HepG2 (cell line): ENCODE measurements around the gene MSMP. TPM values are rescaled to one million over a fixed set of nuclear protein-coding genes. Genes with fewer than 3 reads are reported as not detected.

Experiments used
- ATAC-seq: fragments of 200-7000 bp; cut with Tn5 transposase; 3 replicates; pipeline ENCODE4 v1.9.1; 2020; ENCODE audit warnings: mild to moderate bottlenecking, moderate library complexity
- BruUV-seq: library from RNA; stranded (reverse); fragments of 400-500 nt; replicated peaks from 2 replicates; lab custom pipeline; 2021; lab: Mats Ljungman, UMichigan
- CTCF ChIA-PET: fragments of 300-600 bp; formaldehyde crosslinking; extraction: SDS; loops from one replicate; lab custom pipeline; 2021; ENCODE audit warnings: low total read pairs, inconsistent platforms, low intra/inter-chr PET ratio; lab: Yijun Ruan, JAX
- POLR2A ChIA-PET: fragments of 350-600 bp; sonication (Branson Sonifier 250); formaldehyde crosslinking; loops from one replicate; lab custom pipeline; 2020; ENCODE audit warnings: antibody characterized with exemption, inconsistent platforms; lab: Yijun Ruan, JAX
- DNase-seq: peaks from one replicate; pipeline ENCODE4 v3.0.0-alpha.2; 2015; ENCODE audit warnings: low spot score
- FAIRE-seq: peaks from 3 replicates; lab custom pipeline; 2011; peaks lifted over from hg19 to GRCh38; lab: Jason Lieb, UNC
- H2AFZ ChIP-seq: one replicate; pipeline ENCODE4 v1.6.1; 2011; ENCODE audit warnings: low read length, inconsistent platforms
- H3K27ac ChIP-seq: fragments of 300-600 bp; 3 replicates; pipeline ENCODE4 v1.8.0; 2011; ENCODE audit warnings: mixed run types, mild to moderate bottlenecking, mixed read lengths, low read length, inconsistent platforms; ENCODE audit not compliant: insufficient read depth; ENCODE audit errors: extremely low read length
- H3K27me3 ChIP-seq, 2 experiments: fragments of 200-600 bp in 1 of 2; 2 replicates in 1 of 2; 3 replicates in 1 of 2; pipeline versions ENCODE4 v1.6.0 to v1.8.0; 2011; ENCODE audit warnings: low read length in 2 of 2, mild to moderate bottlenecking in 2 of 2, moderate library complexity in 2 of 2, inconsistent platforms in 1 of 2; ENCODE audit not compliant: insufficient read depth in 2 of 2, control insufficient read depth in 1 of 2
- H3K36me3 ChIP-seq, 2 experiments: fragments of 200-600 bp in 1 of 2; replicated peaks in 1 of 2; 2 replicates in 1 of 2; 3 replicates in 1 of 2; pipeline versions ENCODE4 v1.5.1 to v1.8.0; 2011; ENCODE audit warnings: low read length in 2 of 2, inconsistent platforms in 1 of 2; ENCODE audit not compliant: insufficient read depth in 2 of 2, control insufficient read depth in 1 of 2
- H3K4me1 ChIP-seq: 2 replicates; pipeline ENCODE4 v1.5.1; 2012; ENCODE audit warnings: low read length, inconsistent platforms; ENCODE audit not compliant: insufficient read depth
- H3K4me2 ChIP-seq: 2 replicates; pipeline ENCODE4 v1.6.0; 2011; ENCODE audit warnings: low read depth, low read length, inconsistent platforms
- H3K4me3 ChIP-seq, 3 experiments: fragments of 200-600 bp in 1 of 3; sonication (generic), shearing (Covaris generic) in 1 of 3; replicated peaks in 1 of 3; 2 replicates each; pipeline ENCODE4 v1.5.1; 2011 to 2016; ENCODE audit warnings: low read length in 3 of 3, inconsistent platforms in 2 of 3, low read depth in 2 of 3, mild to moderate bottlenecking in 2 of 3, control low read depth in 1 of 3, mixed read lengths in 1 of 3; ENCODE audit not compliant: insufficient read depth in 1 of 3
- H3K79me2 ChIP-seq: one replicate; pipeline ENCODE4 v1.6.1; 2011; ENCODE audit warnings: low read length, inconsistent platforms; ENCODE audit not compliant: insufficient read depth
- H3K9ac ChIP-seq: 2 replicates; pipeline ENCODE4 v1.6.0; 2011; ENCODE audit warnings: mild to moderate bottlenecking, low read depth, low read length, inconsistent platforms; ENCODE audit not compliant: insufficient read depth
- H3K9me3 ChIP-seq: 2 replicates; pipeline ENCODE4 v1.5.1; 2012; ENCODE audit warnings: mild to moderate bottlenecking, low read length
- H4K20me1 ChIP-seq: 2 replicates; pipeline ENCODE4 v1.6.0; 2011; ENCODE audit warnings: inconsistent platforms, mild to moderate bottlenecking, low read length, moderate library complexity; ENCODE audit not compliant: insufficient read depth
- CENPT ChIP-seq: sonication (generic); formaldehyde crosslinking; IDR thresholded peaks from 2 replicates; pipeline ENCODE4 v1.8.0; 2022; ENCODE audit warnings: low read depth, mild to moderate bottlenecking, moderate library complexity, missing genetic modification reagents
- GMEB1 ChIP-seq: sonication (generic); formaldehyde crosslinking; IDR thresholded peaks from 2 replicates; pipeline ENCODE4 v1.5.1; 2020; ENCODE audit warnings: missing genetic modification reagents, mild to moderate bottlenecking, borderline replicate concordance
- KLF13 ChIP-seq: sonication (generic); formaldehyde crosslinking; IDR thresholded peaks from 2 replicates; pipeline ENCODE4 v1.4.0; 2020; ENCODE audit warnings: mild to moderate bottlenecking, missing genetic modification reagents
- SALL2 ChIP-seq: sonication (generic); formaldehyde crosslinking; IDR thresholded peaks from 2 replicates; pipeline ENCODE4 v1.8.1; 2023; ENCODE audit warnings: mild to moderate bottlenecking, missing genetic modification reagents, inconsistent platforms
- SIX1 ChIP-seq: sonication (generic); formaldehyde crosslinking; IDR thresholded peaks from 2 replicates; pipeline ENCODE4 v1.4.0; 2020; ENCODE audit warnings: missing genetic modification reagents, borderline replicate concordance
- SMYD3 ChIP-seq: sonication (generic); formaldehyde crosslinking; IDR thresholded peaks from 2 replicates; pipeline ENCODE4 v1.8.1; 2023; ENCODE audit warnings: mild to moderate bottlenecking, missing genetic modification reagents
- ZBTB25 ChIP-seq: IDR thresholded peaks from 2 replicates; pipeline ENCODE4 v1.6.1; 2018; ENCODE audit warnings: missing genetic modification reagents
- WGBS: methylation state at CpG from one replicate; pipeline ENCODE4 v1.1.6; 2017; ENCODE audit warnings: low lambda C conversion rate; 5-methylcytosine and 5-hydroxymethylcytosine counted together
- in situ Hi-C: cut with HindIII; loops from 2 replicates; pipeline ENCODE4 v1.10.0; 2017; ENCODE audit warnings: low pct_unique_long_range_greater_than_20kb; ENCODE audit not compliant: extremely low pct_ligation_motif_present
- intact Hi-C: fragments of 100-400 bp; cut with micrococcal nuclease; formaldehyde crosslinking; loops from one replicate; pipeline ENCODE4 v1.10.0; 2022; ENCODE audit not compliant: unreplicated experiment
- polyA plus RNA-seq, 8 experiments: library from polyadenylated mRNA; depleted of rRNA in 3 of 8; stranded (reverse) in 7 of 8; unstranded in 1 of 8; fragments of >200 nt; fragmentation: Illumina TruSeq in 4 of 8; extraction: Trizol in 4 of 8; gene quantifications; 2 replicates each; pipeline versions ENCODE4 v1.2.1 to v1.2.3, GENCODE V29; 2011 to 2016; ENCODE audit warnings: low read depth in 4 of 8, missing spikeins in 1 of 8, mixed read lengths in 1 of 8; ENCODE audit not compliant: insufficient read depth in 1 of 8
- total RNA-seq, 5 experiments: library from RNA; depleted of rRNA; stranded (reverse); fragments of >200 nt; fragmentation: Illumina TruSeq; extraction: Trizol; gene quantifications; 2 replicates each; pipeline ENCODE4 v1.2.3, GENCODE V29; 2016; ENCODE audit warnings: low read depth in 1 of 5

Gene MSMP
- total and polyA plus RNA-seq, 2 of the 13 experiments (the other 11 are each of a cell fraction or from before 2014, with no cell fraction given) = 0.24 to 0.46 TPM

- Histone ChIP-seq H3K4me1 (no peaks in the 10 kb centered on the region), H2AFZ (no peak overlapping the region), H3K9ac (no peak overlapping the region), H3K27me3 (no peaks in the 10 kb centered on the region), H3K9me3 (no peaks in the 10 kb centered on the region), H3K27ac (no peak overlapping the region), H4K20me1 (no peaks in the 10 kb centered on the region), H3K4me2 (no peak overlapping the region), H3K4me3 (no peak overlapping the region), H3K79me2 (no peaks in the 10 kb centered on the region), H3K36me3 (peaks cover 62 to 96% of the 10 kb centered on the region in 2 experiments)
- BruUV-seq = no TSS peak
- no peak for DNase-seq
- POLR2A ChIA-PET = interaction anchor here (1.2 kb wide), 1 partner anchor 10 kb away, joined by 4 read pairs; no protein-coding TSS in a partner anchor
- FAIRE-seq = no peak
- CTCF ChIA-PET = no interaction called here
- intact Hi-C loops (no loop called here), in situ Hi-C loops (no loop called here)
- 98% methylated on average over 9 of the region's 14 CpGs for WGBS
- no peak for ATAC-seq
- TF ChIP-seq SALL2 (no peak), CENPT (CRISPR knock-in tag) (no peak)
Observed at GRCh38 chr9:35717132-35717870, 36.8 kb downstream of the MSMP start.

GRCh38 chr9:35716230-35716629 lies 37.8 kb downstream of the MSMP start:
- H2AFZ ChIP-seq = no peak overlapping the region
- ChIA-PET POLR2A (interaction anchor here (1.9 kb wide), 1 partner anchor 11 kb away, joined by 9 read pairs; no protein-coding TSS in a partner anchor), CTCF (no interaction called here)
- peak; percentile 29 for ATAC-seq
- in situ Hi-C loops (no loop called here), intact Hi-C loops (no loop called here)
- no peaks in the 10 kb centered on the region for H4K20me1 ChIP-seq
- H3K36me3 ChIP-seq = peaks cover 61 to 96% of the 10 kb centered on the region in 2 experiments
- no peak for DNase-seq
- H3K4me1 ChIP-seq = no peaks in the 10 kb centered on the region
- H3K9ac ChIP-seq = no peak overlapping the region
- no peak overlapping the region for H3K4me2 ChIP-seq
- H3K4me3 ChIP-seq = no peak overlapping the region
- TF ChIP-seq KLF13 (no peak), GMEB1 (CRISPR knock-in tag) (no peak), SIX1 (CRISPR knock-in tag) (no peak), ZBTB25 (CRISPR knock-in tag) (no peak), SMYD3 (CRISPR knock-in tag) (no peak)
- no TSS peak for BruUV-seq
- FAIRE-seq = no peak
- H3K27me3 ChIP-seq = no peaks in the 10 kb centered on the region
- H3K79me2 ChIP-seq = no peaks in the 10 kb centered on the region
- 98% methylated on average over 4 of the region's 4 CpGs for WGBS
- H3K27ac ChIP-seq = no peak overlapping the region
- H3K9me3 ChIP-seq = no peaks in the 10 kb centered on the region
